8988T (cell line): ENCODE results near the gene ATG4D.
"Not testable (repeated sequence)": the region's sequence is repeated elsewhere in the genome, so short reads cannot be mapped to it uniquely, and the experiment has no call there.

Experiments
- DNase-seq: peaks from one replicate; pipeline ENCODE4 v3.0.0; 2011

ATG4D gene

GRCh38 chr19:10520652-10521318 is 22.9 kb upstream of the ATG4D start:
- DNase-seq: no peak

- DNase-seq: no peak
Measured at GRCh38 chr19:10521461-10522171, 22.1 kb upstream of the ATG4D start.

- no peak for DNase-seq
Measured at GRCh38 chr19:10523135-10523636, 20.5 kb upstream of the ATG4D start.

GRCh38 chr19:10525636-10526035 is 18.1 kb upstream of the ATG4D start:
- no peak for DNase-seq

GRCh38 chr19:10526887-10527286 is 16.8 kb upstream of the ATG4D start:
- DNase-seq: not testable (repeated sequence)

- no peak for DNase-seq
Measured at GRCh38 chr19:10532457-10532856, 11.2 kb upstream of the ATG4D start.

GRCh38 chr19:10533646-10534386 is 9.9 kb upstream of the ATG4D start:
- DNase-seq: no peak

GRCh38 chr19:10535613-10536012 is 8.1 kb upstream of the ATG4D start:
- DNase-seq: no peak

GRCh38 chr19:10537668-10538067 is 6.0 kb upstream of the ATG4D start:
- DNase-seq: no peak

- no peak for DNase-seq
Measured at GRCh38 chr19:10538204-10538983, 5.3 kb upstream of the ATG4D start.

- not testable (repeated sequence) for DNase-seq
Measured at GRCh38 chr19:10539016-10539415, 4.7 kb upstream of the ATG4D start.

GRCh38 chr19:10543059-10543419 is 665 bp upstream of the ATG4D start:
- no peak for DNase-seq

- no peak for DNase-seq
Measured at GRCh38 chr19:10544242-10544752, 593 bp downstream of the ATG4D start.

GRCh38 chr19:10544753-10545251 is 1.1 kb downstream of the ATG4D start:
- no peak for DNase-seq

- DNase-seq: no peak
Measured at GRCh38 chr19:10546817-10547216, 3.1 kb downstream of the ATG4D start.

GRCh38 chr19:10548746-10549276 is 5.1 kb downstream of the ATG4D start:
- DNase-seq: no peak

- no peak for DNase-seq
Measured at GRCh38 chr19:10549733-10550132, 6.0 kb downstream of the ATG4D start.

- no peak for DNase-seq
Measured at GRCh38 chr19:10550336-10550735, 6.6 kb downstream of the ATG4D start.

GRCh38 chr19:10551006-10551405 is 7.3 kb downstream of the ATG4D start:
- DNase-seq: not testable (repeated sequence)

GRCh38 chr19:10551698-10552301 is 8.1 kb downstream of the ATG4D start:
- DNase-seq: no peak

GRCh38 chr19:10552510-10553053 is 8.9 kb downstream of the ATG4D start:
- DNase-seq: peak; percentile 78
